ENCODE results near the gene PTBP1.

DNA sequence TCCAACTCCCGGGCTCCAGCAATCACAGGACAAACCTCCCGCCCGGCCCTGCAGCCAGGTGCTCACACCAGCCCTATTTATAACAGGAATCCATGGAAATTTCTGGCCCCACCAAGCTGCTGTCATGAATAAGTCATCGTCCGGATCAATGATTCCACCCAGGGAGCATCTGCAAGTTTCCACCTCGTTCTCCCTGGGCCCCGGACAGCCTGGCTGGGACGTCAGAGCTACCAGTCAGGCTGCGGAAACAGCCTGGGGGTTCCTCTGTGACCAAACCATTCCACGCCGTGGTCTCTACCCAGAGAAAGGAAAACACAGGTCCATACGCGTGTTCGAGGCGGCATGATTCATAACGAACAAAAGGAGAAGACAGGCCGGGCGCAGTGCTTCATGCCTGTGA, 20.7 kb upstream of the PTBP1 start:
- no peak for TF ChIP-seq TAF1 (IDR thresholded peaks at IDR 0.05; ENCODE audit: borderline replicate concordance, low read depth, low read length)
- TF ChIP-seq POLR2A (IDR thresholded peaks at IDR 0.05; ENCODE audit: low read depth, low read length): no peak
- TF ChIP-seq POLR2AphosphoS5 (IDR thresholded peaks at IDR 0.05; ENCODE audit: low read depth, low read length): no peak

Measured in GM12892 (cell line).